Measurements from ENCODE around the gene ANKRD18A.
A peak's percentile ranks its signal among the peaks of the same experiment; 100 is the strongest.

The ANKRD18A gene

GRCh38 chr9:38620483-38621433 lies at the start of gene ANKRD18A:
Gene ANKRD18A, minus strand, starts transcription at chr9:38620596. Its CDS starts 311 bp downstream, at chr9:38620285.
- CTCF ChIA-PET: no interaction called here
- TF ChIP-seq CTCF (IDR thresholded peaks at IDR 0.05; ENCODE audit: insufficient read depth, low read length, missing control alignments): peak; percentile 79
- POLR2A ChIA-PET: no interaction called here
- no peak for DNase-seq (ENCODE audit: low read depth, low spot score)
- peak within 1 kb of the TSS; percentile 37 for H3K4me3 ChIP-seq (ENCODE audit: low read depth, low read length)

- TF ChIP-seq CTCF (IDR thresholded peaks at IDR 0.05; ENCODE audit: insufficient read depth, low read length, missing control alignments): no peak
- no peak for DNase-seq (ENCODE audit: low read depth, low spot score)
- no peak overlapping the region for H3K4me3 ChIP-seq (ENCODE audit: low read depth, low read length)
- CTCF ChIA-PET: no interaction called here
- POLR2A ChIA-PET: no interaction called here
Observed at GRCh38 chr9:38668791-38669466, 48.5 kb upstream of the ANKRD18A start.

- H3K4me3 ChIP-seq (ENCODE audit: low read depth, low read length): no peak overlapping the region
- POLR2A ChIA-PET: no interaction called here
- no peak for DNase-seq (ENCODE audit: low read depth, low spot score)
- TF ChIP-seq CTCF (IDR thresholded peaks at IDR 0.05; ENCODE audit: insufficient read depth, low read length, missing control alignments): peak; percentile 29
- CTCF ChIA-PET: no interaction called here
Observed at GRCh38 chr9:38662763-38663593, 42.6 kb upstream of the ANKRD18A start.

- no peak for DNase-seq (ENCODE audit: low read depth, low spot score)
- no peak for TF ChIP-seq CTCF (IDR thresholded peaks at IDR 0.05; ENCODE audit: insufficient read depth, low read length, missing control alignments)
- ChIA-PET POLR2A (no interaction called here), CTCF (no interaction called here)
- no peak overlapping the region for H3K4me3 ChIP-seq (ENCODE audit: low read depth, low read length)
Observed at GRCh38 chr9:38659538-38659937, 39.1 kb upstream of the ANKRD18A start.

- no peak for DNase-seq (ENCODE audit: low read depth, low spot score)
- no peak overlapping the region for H3K4me3 ChIP-seq (ENCODE audit: low read depth, low read length)
- POLR2A ChIA-PET: no interaction called here
- CTCF ChIA-PET: no interaction called here
- TF ChIP-seq CTCF (IDR thresholded peaks at IDR 0.05; ENCODE audit: insufficient read depth, low read length, missing control alignments): no peak
Observed at GRCh38 chr9:38656896-38657295, 36.5 kb upstream of the ANKRD18A start.
